NCI-H82 treated with DMSO at 0.1 percent for 48 hours (cell line): ENCODE data around the gene OPCML.

Experiments used
- DNase-seq: peaks from one replicate; lab custom pipeline; 2025; ENCODE audit not compliant: unreplicated experiment; lab: John Stamatoyannopoulos, UW

The OPCML gene

DNA sequence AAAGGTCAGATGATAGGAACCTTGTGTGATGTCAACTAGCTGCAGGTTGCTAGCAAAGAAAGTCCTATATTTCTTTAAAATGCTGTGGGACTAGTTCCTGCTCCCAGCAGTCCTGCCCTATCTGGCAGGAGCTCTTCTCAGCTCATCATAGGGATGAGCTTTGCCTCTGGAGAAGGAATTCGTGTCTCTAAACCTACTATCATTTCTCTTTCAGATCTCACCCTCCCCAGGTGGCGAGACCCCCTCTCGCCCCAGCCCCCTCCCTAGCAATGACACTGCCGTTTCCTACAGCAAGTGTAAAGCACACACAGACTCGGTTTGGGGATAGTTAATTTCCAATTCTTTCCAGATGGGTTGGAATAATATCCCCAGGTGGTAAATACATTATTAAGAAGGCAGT, 533.3 kb downstream of the OPCML start:
- no peak for DNase-seq

DNA sequence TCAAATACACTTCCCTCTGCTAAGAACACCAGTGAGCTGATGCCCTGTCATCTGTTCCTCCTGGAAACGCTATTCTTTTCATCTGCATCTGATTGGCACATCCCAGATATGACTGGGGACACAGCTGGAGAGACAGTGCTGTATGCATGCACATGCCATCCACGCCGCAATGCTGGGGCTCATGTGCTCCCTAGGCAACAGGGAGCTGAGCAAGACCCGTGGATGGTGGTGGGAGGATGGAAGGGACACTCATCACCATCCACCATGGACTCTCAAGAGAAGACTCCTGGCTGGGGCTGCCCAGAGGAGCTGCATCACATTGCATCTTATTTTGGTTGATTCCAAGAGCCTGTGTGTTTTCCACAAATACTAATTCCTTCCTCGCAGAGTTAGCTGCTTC, 534.9 kb downstream of the OPCML start:
- no peak for DNase-seq

DNA sequence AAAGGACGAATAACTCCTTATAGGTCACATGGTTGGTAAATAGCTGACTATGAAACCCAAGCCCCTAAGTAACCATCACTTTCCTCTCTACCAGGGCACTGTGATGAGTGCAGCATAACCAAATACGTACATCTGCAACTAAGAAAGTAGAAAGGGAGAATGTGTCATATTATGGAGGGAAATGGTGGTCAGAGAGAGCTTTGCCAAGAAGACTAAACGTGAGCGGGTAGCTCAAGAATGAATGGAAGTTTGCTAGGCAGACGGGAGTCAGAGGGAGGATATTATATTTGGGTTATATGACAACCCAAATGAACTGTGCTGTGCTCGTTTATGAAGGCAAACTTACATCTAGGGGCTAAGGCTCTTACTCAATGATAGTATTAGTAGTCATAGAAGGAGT, 537.3 kb downstream of the OPCML start:
- DNase-seq: no peak

DNA sequence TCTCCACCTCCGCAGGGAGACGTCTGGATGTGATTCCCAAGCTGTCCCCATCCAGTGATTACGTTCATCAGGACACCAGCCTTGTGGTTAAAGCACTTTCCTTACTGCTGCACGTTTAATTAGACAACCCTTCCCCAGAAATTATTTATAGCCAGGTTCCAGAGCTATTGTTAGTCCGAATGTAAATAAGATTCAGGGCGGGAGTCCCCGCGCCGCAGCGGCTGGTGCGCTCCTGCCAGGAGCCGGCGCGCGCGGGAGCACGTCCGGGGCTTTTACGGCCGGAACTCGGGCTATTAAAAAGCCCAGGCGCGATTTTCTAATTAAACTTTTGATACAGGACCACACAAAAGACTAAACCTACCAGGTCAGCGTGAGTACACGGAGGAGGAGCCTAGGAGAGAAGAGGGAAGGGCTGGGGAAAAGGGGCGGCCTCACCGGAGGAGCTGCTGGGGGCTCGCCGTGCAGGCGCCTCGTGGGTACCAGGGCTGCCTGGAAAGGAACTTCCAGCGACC, 538.3 kb downstream of the OPCML start:
- DNase-seq: no peak

DNA sequence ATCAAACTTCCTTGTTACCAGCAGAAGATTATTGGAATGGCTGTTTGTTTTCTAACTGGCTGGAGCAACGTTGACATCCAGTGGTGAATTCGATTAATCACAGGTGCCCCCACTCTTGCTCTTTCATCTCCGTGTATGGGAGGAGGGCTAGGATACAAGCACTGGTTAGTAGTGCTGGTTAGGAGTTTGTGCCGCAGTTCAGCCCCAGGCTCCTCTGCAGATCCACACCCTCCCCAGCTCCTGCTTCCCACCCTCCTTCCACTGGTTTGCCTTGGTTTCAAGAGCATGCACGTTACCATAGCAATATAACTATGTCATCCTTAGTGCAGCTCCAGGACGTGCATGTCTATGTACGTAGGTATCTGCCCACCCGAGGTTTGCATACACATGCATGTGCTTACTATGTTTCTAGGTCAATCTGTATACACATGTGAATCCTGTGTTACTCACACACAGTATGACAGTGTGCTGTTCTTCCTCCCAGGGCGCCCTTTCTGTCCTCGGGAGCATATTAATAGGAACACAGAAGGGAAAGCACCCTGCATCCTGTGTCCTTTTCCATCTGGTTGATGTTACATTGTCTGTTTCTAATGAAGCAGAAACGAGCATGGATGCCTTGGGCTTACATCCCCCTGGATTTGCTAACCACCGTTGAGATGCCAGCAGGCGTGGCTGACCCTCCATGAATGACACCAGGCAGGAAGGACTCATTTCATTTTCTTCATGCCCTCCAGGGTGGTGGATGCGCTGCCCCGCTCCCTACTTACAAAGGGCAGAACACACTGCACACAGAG, 539.3 kb downstream of the OPCML start:
- no peak for DNase-seq

DNA sequence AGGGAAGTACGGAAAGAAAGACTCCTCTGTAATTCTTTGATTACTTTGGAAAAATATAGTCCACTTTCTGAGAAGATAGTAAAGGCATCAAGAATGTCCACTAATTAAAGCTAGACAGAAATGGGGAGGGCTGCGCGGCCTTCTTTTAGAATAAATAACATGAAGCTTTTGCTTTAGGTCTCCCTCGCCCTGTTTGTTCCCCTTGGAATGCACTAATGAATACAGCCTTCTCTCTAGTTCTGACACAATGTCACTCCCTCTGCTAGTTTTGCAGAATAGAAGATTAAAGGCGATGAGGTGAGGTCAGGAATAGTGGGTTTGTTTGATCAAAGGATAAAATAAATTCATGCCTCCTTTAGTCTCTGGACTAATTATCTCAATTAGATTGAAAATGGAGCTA, 543.9 kb downstream of the OPCML start:
- DNase-seq: no peak

DNA sequence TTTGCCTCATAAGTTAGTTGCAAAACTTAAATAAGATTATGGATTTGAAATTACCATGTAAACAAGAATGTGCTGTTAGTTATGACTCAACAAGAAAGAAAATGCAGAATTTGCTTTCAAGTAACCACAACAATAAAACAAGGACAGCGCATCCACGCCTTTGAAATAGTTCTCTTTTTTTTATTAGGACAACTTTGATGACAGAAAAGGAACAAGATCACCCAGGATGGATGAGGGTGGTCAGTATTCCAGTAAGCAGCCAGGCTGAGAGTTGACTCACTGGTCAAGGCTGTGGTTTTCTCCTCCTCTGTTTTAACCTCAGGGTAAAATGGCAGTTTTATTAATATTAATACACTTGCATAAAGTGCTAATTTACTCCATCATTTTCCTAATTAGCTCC, 544.4 kb downstream of the OPCML start:
- DNase-seq: no peak

DNA sequence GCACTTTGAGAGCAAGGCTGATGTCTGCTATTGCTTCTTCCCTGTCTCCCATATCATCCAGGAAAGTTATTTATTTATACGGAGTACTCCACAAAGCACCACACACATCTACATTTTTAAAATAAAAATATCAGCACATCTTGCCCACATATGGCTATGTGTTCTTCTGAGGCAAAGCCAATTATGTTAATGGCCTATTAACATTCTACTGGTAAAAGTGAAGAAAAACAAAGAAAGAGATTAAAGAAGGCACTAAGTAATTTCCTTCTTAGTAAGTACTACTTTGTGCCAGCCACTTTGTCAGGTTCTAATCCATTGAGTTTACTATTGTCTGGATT, 548.7 kb downstream of the OPCML start:
- no peak for DNase-seq

DNA sequence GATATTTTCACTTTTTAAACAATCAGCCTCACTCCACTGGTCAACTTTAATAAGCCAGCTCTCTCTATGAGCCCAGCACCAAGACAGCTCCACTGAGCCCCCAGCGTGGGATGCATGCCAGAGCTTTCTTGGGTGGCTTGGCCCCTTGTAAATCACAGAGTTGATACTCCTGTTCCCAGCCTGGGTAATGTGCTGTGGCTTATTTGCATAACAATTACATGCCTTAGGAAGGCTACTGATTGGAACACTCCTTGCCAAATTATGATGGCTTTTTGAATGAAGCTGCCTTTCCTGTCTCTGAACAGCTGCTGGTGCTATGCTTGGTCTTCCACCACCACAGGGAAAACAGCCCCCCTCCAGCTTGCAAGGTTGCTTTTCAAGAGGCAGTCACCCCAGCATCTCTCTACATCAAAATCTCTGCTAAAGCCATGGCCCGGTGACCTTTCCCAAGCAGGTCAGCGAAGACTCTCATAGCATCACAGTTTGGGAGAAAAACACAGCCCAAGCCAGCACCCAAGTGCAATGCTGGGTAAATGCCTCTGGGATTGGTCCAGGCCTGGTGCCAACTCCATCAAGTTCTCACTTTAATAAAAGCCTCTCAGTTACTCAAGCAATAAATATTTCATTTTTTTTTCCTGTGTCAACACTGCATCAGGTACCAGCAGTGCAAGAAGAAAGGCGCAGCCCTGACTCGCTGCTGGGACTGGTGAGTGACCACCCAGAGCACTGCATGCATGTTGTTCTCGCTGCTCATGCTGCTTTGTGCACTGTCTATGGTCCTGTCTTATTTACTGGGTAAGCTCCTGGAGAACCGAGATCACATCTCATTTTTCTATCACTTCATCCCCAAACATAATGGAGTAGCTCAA, 549.3 kb downstream of the OPCML start:
- no peak for DNase-seq

DNA sequence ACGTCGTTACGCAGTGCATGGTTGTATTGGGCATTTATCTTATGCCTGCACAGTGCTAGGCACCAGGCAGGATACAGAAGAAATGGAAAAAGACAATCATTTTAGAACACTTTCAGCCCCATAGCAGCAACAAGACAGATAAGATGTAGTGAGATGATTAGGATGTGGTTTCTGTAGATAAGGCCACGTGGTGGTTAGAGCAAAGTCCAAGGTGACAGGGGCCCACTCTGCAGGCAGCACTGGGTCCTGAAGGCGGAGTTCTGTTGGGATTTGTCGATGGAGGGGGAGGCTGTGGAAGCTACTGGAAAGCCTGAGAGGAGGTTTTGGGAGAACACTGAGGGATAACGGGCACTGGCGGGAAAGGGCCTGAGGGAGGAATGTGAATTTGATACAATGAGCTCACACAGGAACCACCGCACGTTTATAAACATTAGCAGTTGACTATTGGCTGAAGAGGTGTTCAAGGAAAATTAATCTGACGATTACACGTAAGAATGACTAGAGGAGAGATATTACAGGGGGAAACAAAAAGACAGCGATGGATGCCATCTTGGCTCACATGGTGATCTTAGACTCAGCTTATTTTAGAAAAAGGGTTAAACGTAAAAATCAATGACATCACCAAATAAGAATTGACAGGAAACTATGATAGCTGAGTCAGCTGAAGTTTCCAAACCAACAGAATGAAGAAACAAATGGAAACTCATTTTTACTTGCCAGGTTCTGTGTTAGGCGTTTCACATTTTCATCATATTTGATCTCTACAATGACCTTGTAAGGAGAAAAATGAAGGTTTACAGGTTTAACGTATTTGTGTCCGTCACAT, 551.0 kb downstream of the OPCML start:
- DNase-seq: no peak

DNA sequence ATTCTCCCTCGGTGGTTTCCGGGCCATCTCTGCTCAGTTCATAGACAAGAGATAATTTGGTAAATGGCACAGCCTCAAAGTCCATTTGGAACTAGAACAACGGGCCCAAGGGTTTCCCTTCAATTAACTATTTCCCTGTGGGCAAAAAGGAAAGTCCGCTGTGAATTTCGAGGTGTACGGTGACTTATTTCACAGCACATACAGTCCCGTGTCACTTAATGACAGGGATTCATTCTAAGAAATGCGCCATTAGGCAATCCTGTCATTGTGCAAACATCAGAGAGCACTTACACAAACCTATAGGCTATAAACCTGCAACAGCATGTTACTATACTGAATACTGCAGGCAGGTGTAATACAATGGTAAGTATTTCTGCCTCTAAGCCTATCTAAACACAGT, 551.6 kb downstream of the OPCML start:
- DNase-seq: no peak

DNA sequence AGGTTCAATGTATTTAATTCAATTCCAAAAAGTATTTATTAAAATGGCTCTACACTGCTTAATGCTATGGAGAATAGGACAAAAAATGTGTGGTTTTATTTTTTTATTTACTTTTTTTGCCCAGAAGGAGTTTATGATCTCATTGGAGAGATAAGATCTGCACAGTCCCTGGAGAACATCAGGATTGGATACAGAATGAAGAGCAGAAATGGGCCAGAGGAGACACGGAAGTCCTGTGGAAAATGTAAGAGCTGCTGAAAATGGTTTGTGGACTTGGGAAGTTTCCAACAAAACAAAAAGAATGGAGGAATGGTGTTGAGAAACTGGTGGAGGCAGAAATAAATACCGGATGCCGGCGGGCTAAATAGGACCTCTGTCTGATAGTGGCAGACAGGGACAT, 554.6 kb downstream of the OPCML start:
- no peak for DNase-seq

DNA sequence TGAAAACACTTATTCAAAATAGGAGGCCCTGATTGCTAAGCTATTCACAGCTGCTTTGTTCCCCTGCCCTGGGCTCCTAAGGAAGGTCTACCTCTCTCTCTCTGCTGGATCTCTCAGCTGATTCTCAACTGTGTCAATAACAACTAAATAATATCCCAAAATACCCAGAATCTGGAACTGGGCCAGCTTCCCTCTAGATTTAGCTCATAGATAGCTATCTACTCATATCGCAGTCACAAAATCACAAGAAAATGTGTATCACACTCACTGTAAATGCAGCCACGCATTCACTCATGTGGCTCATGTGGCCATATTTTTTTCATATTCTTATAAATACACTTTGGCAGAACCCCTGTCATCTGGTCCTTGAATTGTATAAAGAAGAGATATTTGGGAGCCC, 555.1 kb downstream of the OPCML start:
- no peak for DNase-seq

DNA sequence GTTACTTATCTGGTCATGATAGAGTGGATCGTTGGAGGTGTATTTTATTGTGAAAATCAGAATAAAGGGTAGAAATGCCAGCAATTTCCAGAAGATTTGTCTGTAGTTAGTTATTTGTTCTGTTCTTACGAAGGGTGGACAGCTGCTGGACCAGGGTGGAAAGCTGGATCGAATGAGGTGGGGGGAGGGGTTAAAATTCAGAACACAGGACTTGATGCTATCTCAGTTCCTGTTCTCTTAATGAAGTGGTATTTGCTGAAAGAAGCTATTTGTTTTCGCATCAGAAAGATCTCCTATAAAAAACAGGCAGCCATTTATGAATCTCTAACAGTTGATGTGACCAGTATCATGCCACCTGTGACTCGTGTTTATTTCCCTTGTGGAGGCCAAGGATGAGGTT, 556.2 kb downstream of the OPCML start:
- DNase-seq: no peak

DNA sequence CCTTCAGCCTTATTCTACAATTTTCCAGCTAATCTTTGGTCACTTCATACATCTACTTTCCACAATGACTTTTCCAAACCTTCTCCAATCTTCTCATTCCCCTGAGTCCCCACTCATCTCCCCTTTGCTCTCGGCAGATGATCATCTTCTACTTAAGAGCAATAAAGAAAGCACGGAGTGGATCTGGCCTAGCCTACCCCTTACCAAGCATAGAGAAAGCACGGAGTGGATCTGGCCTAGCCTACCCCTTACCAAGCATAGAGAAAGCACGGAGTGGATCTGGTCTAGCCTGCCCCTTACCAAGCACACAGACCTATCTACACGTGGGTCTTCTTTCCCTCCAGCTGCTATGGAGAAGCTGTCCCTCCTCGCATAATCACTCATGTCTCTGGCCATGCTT, 558.6 kb downstream of the OPCML start:
- DNase-seq: no peak

DNA sequence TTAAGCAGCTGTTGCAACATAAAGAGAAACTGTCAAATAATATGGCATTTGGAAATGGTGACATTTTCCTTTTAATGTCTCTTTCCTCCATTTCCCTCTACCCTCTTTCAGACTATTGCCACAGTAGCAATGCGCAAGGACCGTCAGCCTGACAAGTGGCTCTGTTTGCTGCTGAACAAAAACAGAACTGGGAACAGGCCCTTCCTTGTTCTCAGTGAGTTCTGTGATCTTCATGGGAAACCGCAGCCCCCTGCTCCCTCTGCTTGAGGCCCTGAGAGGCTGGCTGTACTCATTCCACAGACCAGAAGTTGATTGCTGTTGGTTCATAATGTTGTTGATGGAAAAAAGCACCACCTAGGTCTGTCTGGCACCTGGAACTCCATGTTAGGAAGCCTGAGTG, 559.7 kb downstream of the OPCML start:
- no peak for DNase-seq

DNA sequence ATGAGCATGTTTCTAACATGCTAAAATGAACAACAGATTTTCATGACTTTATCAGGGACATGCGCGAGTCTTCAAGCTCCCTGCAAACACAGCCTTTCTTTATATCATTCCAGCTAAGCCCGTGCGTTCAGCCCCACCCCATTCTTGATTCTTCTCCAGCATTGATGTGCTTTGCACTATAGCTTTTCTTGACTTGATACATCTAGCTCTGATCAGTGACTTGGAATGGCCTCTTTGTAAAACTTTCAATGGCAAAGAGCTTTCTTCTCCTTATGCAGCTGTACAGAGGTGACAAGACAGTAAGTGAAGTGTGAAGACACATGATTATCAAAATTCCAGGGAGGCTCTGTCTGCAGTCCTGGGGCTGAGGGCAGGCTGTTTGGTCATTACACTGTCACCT, 561.0 kb downstream of the OPCML start:
- DNase-seq: no peak

DNA sequence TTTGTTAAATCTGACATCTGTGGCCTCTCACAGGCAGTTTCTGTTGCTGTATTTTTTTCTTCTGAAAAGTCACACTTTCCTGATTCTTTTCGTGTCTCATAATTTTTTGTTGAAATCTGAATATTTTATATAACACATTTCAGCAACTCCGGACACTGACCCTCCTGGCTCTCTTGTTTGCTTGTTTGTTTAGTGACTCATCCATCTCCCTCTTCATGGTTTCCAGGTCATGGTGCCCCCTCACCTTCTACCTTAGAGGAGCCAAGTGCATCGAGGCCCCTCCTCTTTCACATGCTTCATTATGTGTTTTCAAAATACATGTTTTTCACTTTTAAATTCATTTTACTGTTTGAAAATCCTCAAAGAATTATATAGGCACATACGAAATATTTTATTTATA, 562.4 kb downstream of the OPCML start:
- no peak for DNase-seq

DNA sequence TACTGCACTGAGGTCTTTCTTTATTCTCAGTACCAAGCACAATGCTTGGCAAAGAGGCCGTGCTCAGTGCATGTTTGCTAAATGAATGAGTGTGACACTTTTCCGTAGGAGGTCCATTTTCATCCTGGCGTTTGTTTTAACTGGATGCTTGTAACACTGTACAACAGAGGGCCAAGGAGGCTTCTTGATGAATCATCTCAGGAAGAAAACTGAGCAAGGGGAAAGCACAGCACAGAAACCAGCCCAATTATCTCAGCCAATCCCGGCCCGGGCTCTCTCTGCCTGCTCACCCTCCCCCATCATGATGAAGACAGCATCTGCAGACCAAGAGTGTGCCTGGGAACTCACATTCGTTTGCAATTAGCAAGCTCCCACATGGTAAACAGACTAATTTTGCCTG, 570.3 kb downstream of the OPCML start:
- no peak for DNase-seq

DNA sequence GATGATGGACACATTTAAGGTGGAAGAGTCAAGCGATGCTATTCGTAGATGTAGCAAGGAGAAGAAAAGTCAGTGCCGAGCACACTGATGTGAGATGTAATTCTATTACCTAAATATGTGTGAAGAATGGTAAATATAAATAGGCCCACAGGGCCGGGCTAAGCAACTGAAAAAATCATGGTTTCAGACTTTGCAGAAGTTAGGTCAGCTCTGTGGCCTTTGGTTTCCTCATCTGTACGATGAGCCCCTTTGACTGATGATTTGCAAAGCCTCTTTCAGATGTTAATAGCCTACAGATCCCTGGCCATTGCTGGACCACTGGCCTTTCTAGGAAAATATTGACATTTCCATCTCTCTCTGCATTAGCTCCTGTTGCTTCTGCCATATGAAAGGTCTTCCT, 570.8 kb downstream of the OPCML start:
- DNase-seq: no peak

DNA sequence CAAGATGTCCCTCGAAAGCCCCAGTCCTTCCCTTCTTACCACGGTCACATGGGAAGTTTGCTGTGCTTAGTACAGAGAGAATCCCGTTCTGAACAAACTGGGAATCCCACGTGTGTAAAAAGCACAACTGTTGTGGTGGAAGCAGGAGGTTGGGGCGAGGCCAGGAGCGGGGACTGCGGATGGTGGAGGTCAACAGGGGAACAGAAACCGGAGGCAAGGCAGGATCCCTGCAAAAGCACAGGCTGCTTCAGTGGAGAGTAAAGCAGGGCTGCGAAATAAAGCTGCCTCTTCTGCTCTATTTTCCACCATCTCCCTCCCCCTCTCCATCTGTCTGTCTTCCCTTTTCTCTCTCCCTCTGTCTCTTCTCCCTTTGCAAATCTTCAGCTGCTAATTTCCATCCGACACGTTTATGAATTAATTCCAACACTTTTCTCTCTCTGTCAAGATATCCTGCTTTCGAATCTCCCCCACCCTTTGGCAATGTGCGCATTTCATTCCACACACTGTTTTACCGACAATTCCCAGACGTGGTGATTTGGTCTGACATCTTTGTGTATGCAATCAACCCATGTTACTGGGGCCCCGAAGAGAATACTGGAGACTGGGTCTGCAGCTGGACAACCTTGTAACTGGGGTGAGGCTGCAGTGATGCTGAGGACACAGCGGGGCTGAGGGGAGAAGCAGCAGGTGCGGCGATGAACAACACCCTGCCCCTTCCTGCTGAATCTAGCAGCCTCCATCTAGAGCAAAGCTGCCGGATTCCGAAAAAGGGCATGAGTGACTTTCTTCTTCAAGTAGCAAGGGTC, 571.8 kb downstream of the OPCML start:
- no peak for DNase-seq
